ENCODE data around the gene IFIT2.

DNA sequence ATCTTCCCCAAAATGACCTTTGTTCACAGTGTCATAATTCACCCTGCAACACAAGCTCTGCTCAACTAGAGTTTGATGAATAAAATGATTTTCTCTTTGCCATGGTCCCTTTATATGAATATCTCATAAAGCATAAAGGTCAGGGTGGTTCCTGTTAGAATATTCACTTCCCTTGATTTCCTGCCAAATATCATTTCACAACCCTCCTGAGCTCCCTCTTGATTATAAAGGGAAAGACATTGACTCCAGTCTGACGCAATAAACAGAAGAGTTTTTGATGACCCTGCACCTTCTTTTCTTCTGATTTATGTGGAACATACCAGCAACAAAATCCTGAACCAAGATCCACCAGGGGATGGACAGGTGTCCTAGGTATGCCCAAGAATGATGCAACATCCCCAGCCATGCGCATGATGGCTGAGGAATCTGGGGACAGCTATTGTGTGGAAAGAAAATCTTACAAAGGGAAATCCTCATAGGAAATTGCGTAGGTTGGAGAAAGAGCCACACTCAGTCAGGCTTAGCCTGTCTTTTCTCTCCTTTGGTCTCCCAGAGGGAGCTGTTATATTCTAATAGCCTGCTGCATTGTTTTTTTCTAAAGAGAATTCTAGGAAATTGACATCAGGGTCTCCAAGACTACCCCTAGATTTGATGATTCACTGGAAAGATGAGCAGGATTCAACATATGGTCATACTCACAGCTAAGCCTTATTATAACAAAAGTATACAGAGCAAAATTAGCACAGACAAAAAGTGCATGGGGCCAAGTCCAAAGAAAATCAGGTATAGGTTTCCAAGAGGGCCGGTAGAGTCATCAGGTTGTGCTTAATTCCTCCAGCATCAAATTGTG, 44.8 kb downstream of the IFIT2 start:
- TF ChIP-seq, protein P1, sequence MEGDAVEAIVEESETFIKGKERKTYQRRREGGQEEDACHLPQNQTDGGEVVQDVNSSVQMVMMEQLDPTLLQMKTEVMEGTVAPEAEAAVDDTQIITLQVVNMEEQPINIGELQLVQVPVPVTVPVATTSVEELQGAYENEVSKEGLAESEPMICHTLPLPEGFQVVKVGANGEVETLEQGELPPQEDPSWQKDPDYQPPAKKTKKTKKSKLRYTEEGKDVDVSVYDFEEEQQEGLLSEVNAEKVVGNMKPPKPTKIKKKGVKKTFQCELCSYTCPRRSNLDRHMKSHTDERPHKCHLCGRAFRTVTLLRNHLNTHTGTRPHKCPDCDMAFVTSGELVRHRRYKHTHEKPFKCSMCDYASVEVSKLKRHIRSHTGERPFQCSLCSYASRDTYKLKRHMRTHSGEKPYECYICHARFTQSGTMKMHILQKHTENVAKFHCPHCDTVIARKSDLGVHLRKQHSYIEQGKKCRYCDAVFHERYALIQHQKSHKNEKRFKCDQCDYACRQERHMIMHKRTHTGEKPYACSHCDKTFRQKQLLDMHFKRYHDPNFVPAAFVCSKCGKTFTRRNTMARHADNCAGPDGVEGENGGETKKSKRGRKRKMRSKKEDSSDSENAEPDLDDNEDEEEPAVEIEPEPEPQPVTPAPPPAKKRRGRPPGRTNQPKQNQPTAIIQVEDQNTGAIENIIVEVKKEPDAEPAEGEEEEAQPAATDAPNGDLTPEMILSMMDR (conservative IDR thresholded peaks at IDR 0.05): no peak
- TF ChIP-seq ZFX (IDR thresholded peaks at IDR 0.05): no peak

Measured in C4-2B (cell line).